GM19099 (cell line): ENCODE results near the gene EEF2.

Experiments
- POLR2A ChIP-seq: IDR thresholded peaks from 3 replicates; pipeline ENCODE4 v1.6.1; 2011; ENCODE audit warnings: low read depth; ENCODE audit not compliant: insufficient read length; ENCODE audit errors: extremely low read depth

Gene EEF2

GRCh38 chr19:4018775-4019504, 33.7 kb upstream of the EEF2 start:
- TF ChIP-seq POLR2A: no peak

- TF ChIP-seq POLR2A: no peak
These were observed 32.9 kb upstream of the EEF2 start for GRCh38 chr19:4018140-4018613.

- TF ChIP-seq POLR2A: no peak
These were observed 31.8 kb upstream of the EEF2 start for GRCh38 chr19:4016903-4017638.

- no peak for TF ChIP-seq POLR2A
These were observed 31.2 kb upstream of the EEF2 start for GRCh38 chr19:4016486-4016885.

- TF ChIP-seq POLR2A: no peak
These were observed 30.6 kb upstream of the EEF2 start for GRCh38 chr19:4015705-4016402.

GRCh38 chr19:4014541-4015491, 29.6 kb upstream of the EEF2 start:
- TF ChIP-seq POLR2A: no peak

GRCh38 chr19:4013886-4014540, 28.8 kb upstream of the EEF2 start:
- TF ChIP-seq POLR2A: no peak

GRCh38 chr19:4012975-4013634, 27.8 kb upstream of the EEF2 start:
- no peak for TF ChIP-seq POLR2A

GRCh38 chr19:4012092-4012974, 27.1 kb upstream of the EEF2 start:
- TF ChIP-seq POLR2A: no peak

- no peak for TF ChIP-seq POLR2A
These were observed 25.5 kb upstream of the EEF2 start for GRCh38 chr19:4010808-4011110.

GRCh38 chr19:4009990-4010807, 24.9 kb upstream of the EEF2 start:
- TF ChIP-seq POLR2A: no peak

GRCh38 chr19:4007836-4008539, 22.7 kb upstream of the EEF2 start:
- no peak for TF ChIP-seq POLR2A
